H1 (cell line): ENCODE measurements around the gene USP36. TPM values are rescaled to one million over a fixed set of nuclear protein-coding genes. Genes with fewer than 3 reads are reported as not detected.

Source experiments
- CTCF ChIA-PET: fragments of 300-600 bp; sonication (Branson Sonifier 250); formaldehyde crosslinking; loops from one replicate; lab custom pipeline; 2021; ENCODE audit not compliant: partially characterized antibody; lab: Charles Lee
- POLR2A ChIA-PET: fragments of 300-600 bp; sonication (Branson Sonifier 250); formaldehyde crosslinking; loops from one replicate; lab custom pipeline; 2021; ENCODE audit warnings: inconsistent platforms; ENCODE audit not compliant: partially characterized antibody; lab: Charles Lee
- DNase-seq, 2 experiments: peaks; one replicate each; pipeline versions ENCODE4 v3.0.0 to v3.0.0-alpha.2; 2010 to 2022; ENCODE audit warnings: low spot score in 2 of 2, low read depth in 1 of 2, mixed read lengths in 1 of 2
- FAIRE-seq: peaks from 2 replicates; lab custom pipeline; 2011; peaks lifted over from hg19 to GRCh38; lab: Jason Lieb, UNC
- H2AFZ ChIP-seq: 2 replicates; pipeline ENCODE4 v1.8.1; 2012; ENCODE audit warnings: low read length, inconsistent platforms
- H2AK5ac ChIP-seq: 2 replicates; pipeline ENCODE4 v1.6.1; 2013; ENCODE audit warnings: low read depth, low read length
- H2BK120ac ChIP-seq: replicated peaks from 2 replicates; pipeline ENCODE3; 2013; ENCODE audit warnings: low read depth, low read length, inconsistent platforms
- H2BK12ac ChIP-seq: 2 replicates; pipeline ENCODE4 v1.6.1; 2013; ENCODE audit warnings: low read depth, low read length
- H2BK15ac ChIP-seq: 2 replicates; pipeline ENCODE4 v1.6.1; 2013; ENCODE audit warnings: low read length
- H2BK20ac ChIP-seq: 2 replicates; pipeline ENCODE4 v1.6.1; 2013; ENCODE audit warnings: low read length
- H2BK5ac ChIP-seq: 2 replicates; pipeline ENCODE4 v1.6.1; 2013; ENCODE audit warnings: low read depth, low read length
- H3K14ac ChIP-seq: 2 replicates; pipeline ENCODE4 v1.6.1; 2013; ENCODE audit warnings: inconsistent platforms; ENCODE audit not compliant: insufficient read length
- H3K18ac ChIP-seq: 2 replicates; pipeline ENCODE4 v1.6.1; 2013; ENCODE audit warnings: low read length; ENCODE audit errors: extremely low read depth
- H3K23ac ChIP-seq: 2 replicates; pipeline ENCODE4 v1.6.1; 2013; ENCODE audit warnings: inconsistent platforms; ENCODE audit not compliant: insufficient read length
- H3K23me2 ChIP-seq: 2 replicates; pipeline ENCODE4 v1.6.1; 2013; ENCODE audit warnings: low read depth, low read length
- H3K27ac ChIP-seq: 2 replicates; pipeline ENCODE4 v1.6.1; 2011; ENCODE audit warnings: low read depth, low read length, inconsistent platforms
- H3K27me3 ChIP-seq, 4 experiments: replicated peaks in 1 of 4; 1 replicate in 1 of 4; 2 replicates in 3 of 4; pipeline versions ENCODE4 v1.6.1 to v1.8.1; 2011 to 2013; ENCODE audit warnings: low read length in 3 of 4, mild to moderate bottlenecking in 3 of 4, inconsistent platforms in 2 of 4, mixed read lengths in 2 of 4, moderate library complexity in 1 of 4; ENCODE audit not compliant: control insufficient read depth in 3 of 4, insufficient read depth in 3 of 4; ENCODE audit errors: extremely low read depth in 1 of 4
- H3K36me3 ChIP-seq, 4 experiments: 2 replicates each; pipeline versions ENCODE4 v1.6.1 to v1.8.1; 2011 to 2013; ENCODE audit warnings: mild to moderate bottlenecking in 4 of 4, low read length in 3 of 4, moderate library complexity in 2 of 4, control low read depth in 1 of 4, inconsistent platforms in 1 of 4; ENCODE audit not compliant: insufficient read depth in 4 of 4, control insufficient read depth in 2 of 4
- H3K4ac ChIP-seq: replicated peaks from 2 replicates; pipeline ENCODE3; 2013; ENCODE audit warnings: low read length, low read depth, mixed read lengths, inconsistent platforms; ENCODE audit not compliant: insufficient read length
- H3K4me1 ChIP-seq, 4 experiments: replicated peaks in 1 of 4; 1 replicate in 1 of 4; 2 replicates in 3 of 4; pipeline versions ENCODE4 v1.6.1 to v1.8.1; 2011 to 2013; ENCODE audit warnings: low read length in 3 of 4, inconsistent platforms in 2 of 4, mixed read lengths in 1 of 4; ENCODE audit not compliant: insufficient read depth in 4 of 4, control insufficient read depth in 3 of 4
- H3K4me2 ChIP-seq, 2 experiments: 2 replicates each; pipeline versions ENCODE4 v1.6.1 to v1.8.1; 2011 to 2013; ENCODE audit warnings: low read depth in 2 of 2, low read length in 2 of 2, control low read depth in 1 of 2, inconsistent platforms in 1 of 2, mild to moderate bottlenecking in 1 of 2; ENCODE audit not compliant: insufficient read depth in 1 of 2
- H3K4me3 ChIP-seq, 4 experiments: fragments of 200-600, 300-600 bp in 1 of 4; sonication (generic), shearing (Covaris generic), sonication (Bioruptor Twin) in 1 of 4; 2 replicates each; pipeline versions ENCODE4 v1.5.1 to v1.8.1; 2011 to 2016; ENCODE audit warnings: low read length in 4 of 4, low read depth in 3 of 4, control low read depth in 2 of 4, inconsistent platforms in 2 of 4, mild to moderate bottlenecking in 2 of 4, mixed read lengths in 1 of 4, moderate library complexity in 1 of 4; ENCODE audit not compliant: insufficient read depth in 2 of 4; ENCODE audit errors: extremely low read depth in 1 of 4
- H3K56ac ChIP-seq: replicated peaks from 2 replicates; pipeline ENCODE3; 2013; ENCODE audit warnings: low read depth, mild to moderate bottlenecking, mixed read lengths, low read length, inconsistent platforms; ENCODE audit not compliant: insufficient read length
- H3K79me1 ChIP-seq: 2 replicates; pipeline ENCODE4 v1.6.1; 2013; ENCODE audit warnings: low read depth, low read length, control low read depth
- H3K79me2 ChIP-seq, 2 experiments: 2 replicates each; pipeline versions ENCODE4 v1.6.1 to v1.8.1; 2012 to 2013; ENCODE audit warnings: low read length in 2 of 2, mild to moderate bottlenecking in 2 of 2, inconsistent platforms in 1 of 2; ENCODE audit not compliant: insufficient read depth in 2 of 2, control insufficient read depth in 1 of 2
- H3K9ac ChIP-seq, 4 experiments: replicated peaks in 1 of 4; 1 replicate in 1 of 4; 2 replicates in 3 of 4; pipeline versions ENCODE4 v1.6.1 to v1.8.1; 2011 to 2013; ENCODE audit warnings: low read depth in 3 of 4, low read length in 3 of 4, control low read depth in 2 of 4, mild to moderate bottlenecking in 2 of 4, moderate library complexity in 2 of 4, inconsistent platforms in 1 of 4; ENCODE audit errors: extremely low read depth in 1 of 4
- H3K9me3 ChIP-seq, 2 experiments: 2 replicates each; pipeline versions ENCODE4 v1.6.1 to v1.8.1; 2012 to 2013; ENCODE audit warnings: mild to moderate bottlenecking in 2 of 2, moderate library complexity in 2 of 2, control low read depth in 1 of 2, inconsistent platforms in 1 of 2, low read depth in 1 of 2, low read length in 1 of 2, mixed read lengths in 1 of 2; ENCODE audit not compliant: insufficient read depth in 2 of 2
- H4K20me1 ChIP-seq, 2 experiments: replicated peaks in 1 of 2; 2 replicates each; pipeline versions ENCODE3 to v1.8.1; 2011 to 2013; ENCODE audit warnings: inconsistent platforms in 2 of 2, low read length in 2 of 2, mild to moderate bottlenecking in 1 of 2; ENCODE audit not compliant: insufficient read depth in 2 of 2, control insufficient read depth in 1 of 2
- H4K5ac ChIP-seq: 2 replicates; pipeline ENCODE4 v1.6.1; 2013; ENCODE audit warnings: low read length, low read depth, mixed read lengths, inconsistent platforms; ENCODE audit not compliant: insufficient read length
- H4K8ac ChIP-seq: 2 replicates; pipeline ENCODE4 v1.8.0; 2013; ENCODE audit warnings: mild to moderate bottlenecking, moderate library complexity, low read length, inconsistent platforms; ENCODE audit not compliant: insufficient read depth; ENCODE audit errors: extremely low read depth
- H4K91ac ChIP-seq: replicated peaks from 2 replicates; pipeline ENCODE3; 2013; ENCODE audit warnings: low read length, mixed read lengths, inconsistent platforms; ENCODE audit not compliant: insufficient read length
- BCL11A ChIP-seq, 2 experiments: IDR thresholded peaks; one replicate each; pipeline ENCODE4 v1.6.1; 2011; ENCODE audit warnings: low read depth in 2 of 2, low read length in 2 of 2, mild to moderate bottlenecking in 2 of 2
- CHD1 ChIP-seq: IDR thresholded peaks from 2 replicates; pipeline ENCODE4 v1.6.1; 2012; ENCODE audit warnings: low read depth, low read length, improper control_type of control experiment
- CTBP2 ChIP-seq: IDR thresholded peaks from 2 replicates; pipeline ENCODE4 v1.7.0; 2011; ENCODE audit warnings: borderline replicate concordance, mild to moderate bottlenecking, moderate library complexity, mixed read lengths, low read length; ENCODE audit not compliant: insufficient read depth, insufficient read length
- HDAC2 ChIP-seq, 2 experiments: fragments of 300-600 bp in 1 of 2; sonication (generic) in 1 of 2; IDR thresholded peaks; 2 replicates each; pipeline ENCODE4 v1.6.1; 2011 to 2012; ENCODE audit warnings: low read depth in 2 of 2, low read length in 2 of 2, mild to moderate bottlenecking in 2 of 2, moderate library complexity in 2 of 2, borderline replicate concordance in 1 of 2, inconsistent platforms in 1 of 2
- KDM1A ChIP-seq: fragments of 200-600, 300-600 bp; sonication (generic); IDR thresholded peaks from 2 replicates; pipeline ENCODE4 v1.7.1; 2016; ENCODE audit warnings: mild to moderate bottlenecking, low read length, borderline replicate concordance
- MAFK ChIP-seq: IDR thresholded peaks from 2 replicates; pipeline ENCODE4 v1.6.1; 2012; ENCODE audit warnings: low read depth, mild to moderate bottlenecking, improper control_type of control experiment, low read length
- MAX ChIP-seq: IDR thresholded peaks from 2 replicates; pipeline ENCODE4 v1.6.1; 2012; ENCODE audit warnings: inconsistent platforms
- SP2 ChIP-seq: IDR thresholded peaks from 2 replicates; pipeline ENCODE4 v1.6.1; 2012; ENCODE audit warnings: mild to moderate bottlenecking, low read length, inconsistent platforms
- SUZ12 ChIP-seq: fragments of 200-600 bp; sonication (generic); IDR thresholded peaks from 2 replicates; pipeline ENCODE4 v1.6.1; 2012; ENCODE audit warnings: mild to moderate bottlenecking, inconsistent platforms, low read length, moderate library complexity, mixed read lengths
- WGBS, 2 experiments: shearing (Covaris generic) in 1 of 2; methylation state at CpG; one replicate each; pipeline versions ENCODE4 v1.1.6 to v1.1.7; 2013 to 2015; ENCODE audit warnings: low lambda C conversion rate in 2 of 2, mixed read lengths in 2 of 2, inconsistent platforms in 1 of 2, low coverage in 1 of 2, missing lambda C conversion rate in 1 of 2; ENCODE audit not compliant: insufficient replicate concordance in 2 of 2, insufficient coverage in 1 of 2, insufficient read length in 1 of 2; ENCODE audit errors: extremely low coverage in 1 of 2, missing lambda C conversion rate in 1 of 2; 5-methylcytosine and 5-hydroxymethylcytosine counted together
- polyA plus RNA-seq, 7 experiments: library from polyadenylated mRNA; depleted of rRNA in 3 of 7; stranded (reverse) in 5 of 7; unstranded in 2 of 7; fragments of >200 nt in 5 of 7; fragments of 200-250 nt in 2 of 7; gene quantifications; 1 replicate in 5 of 7; 2 replicates in 1 of 7; 4 replicates in 1 of 7; pipeline versions ENCODE4 v1.2.1 to v1.2.3, GENCODE V29; 2011 to 2013; ENCODE audit warnings: missing spikeins in 2 of 7, mixed read lengths in 2 of 7
- total RNA-seq: library from RNA; stranded (reverse); fragmentation: NEBNext Ultra II Directional; extraction: Animal tissue kit (Norgen Biotek cat#: 25700); gene quantifications from 2 replicates; pipeline ENCODE4 v1.2.1, GENCODE V29; 2021

Gene USP36
- total and polyA plus RNA-seq, 2 of the 8 experiments (the other 6 are each of a cell fraction or from before 2014, with no cell fraction given) = 40.7 to 67.7 TPM

GRCh38 chr17:78802008-78802407 lies 38.6 kb downstream of the USP36 start:
- Histone ChIP-seq H3K79me1 (peaks cover 6% of the 10 kb centered on the region; the same call in 1 of the 2 replicates), H2BK15ac (no peak overlapping the region), H3K14ac (no peak overlapping the region), H2BK12ac (no peak overlapping the region), H2AFZ (no peak overlapping the region), H3K4ac (no peak overlapping the region), H4K8ac (no peak overlapping the region), H4K5ac (no peak overlapping the region), H3K9me3 (no peaks in the 10 kb centered on the region), H3K23me2 (no peaks in the 10 kb centered on the region; the same call in 1 of the 2 replicates), H3K27ac (no peak overlapping the region; the same call in 1 of the 2 replicates), H3K4me2 (no peak overlapping the region), H3K4me3 (no peak overlapping the region), H3K56ac (no peak overlapping the region), H2AK5ac (no peak overlapping the region), H3K9ac (no peak overlapping the region), H3K23ac (no peak overlapping the region), H2BK5ac (no peak overlapping the region; the same call in 1 of the 2 replicates), H3K18ac (no peak overlapping the region), H2BK120ac (no peak overlapping the region), H3K79me2 (no peaks in the 10 kb centered on the region), H2BK20ac (no peak overlapping the region), H4K91ac (no peak overlapping the region), H4K20me1 (peaks cover 18 to 21% of the 10 kb centered on the region in 2 experiments), H3K36me3 (peaks cover 32 to 63% (median 55%) of the 10 kb centered on the region in 4 experiments), H3K27me3 (no peaks in the 10 kb centered on the region; a peak in 1 of 7 replicates), H3K4me1 (no peaks in the 10 kb centered on the region)
- TF ChIP-seq BCL11A (IDR thresholded peaks at IDR 0.05; ENCODE audit: low read depth in 2 of 2, low read length in 2 of 2) = no peak
- TF ChIP-seq KDM1A = no peak
- TF ChIP-seq HDAC2 (IDR thresholded peaks at IDR 0.05; ENCODE audit: borderline replicate concordance in 1 of 2, low read depth in 2 of 2, low read length in 2 of 2) = no peak
- TF ChIP-seq MAX = no peak
- TF ChIP-seq CTBP2 = no peak
- TF ChIP-seq MAFK = no peak
- no peak for TF ChIP-seq CHD1
- TF ChIP-seq SUZ12 = no peak
- no peak for TF ChIP-seq SP2
- CTCF ChIA-PET = interaction anchor here (1.0 kb wide), 2 partner anchors 10 to 170 kb away, joined by 3 read pairs; no protein-coding TSS in a partner anchor
- DNase-seq = no peak
- 88% methylated on average over 8 of the region's 30 CpGs; no CpG with 5 or more reads in 1 of the 2 experiments for WGBS, 2 experiments
- FAIRE-seq = no peak
- POLR2A ChIA-PET = interaction anchor here (0.9 kb wide), 1 partner anchor 20 kb away, joined by 3 read pairs; no protein-coding TSS in a partner anchor
